SK-N-SH (cell line): ENCODE data around the gene RSRC1. TPM values are rescaled to one million over a fixed set of nuclear protein-coding genes. Genes with fewer than 3 reads are reported as not detected.
A peak's percentile ranks its signal among the peaks of the same experiment; 100 is the strongest.

Experiments used
- CTCF ChIA-PET: fragments of 300-600, 350-600 bp; formaldehyde crosslinking; extraction: SDS; loops from one replicate; lab custom pipeline; 2021; lab: Yijun Ruan, JAX
- POLR2A ChIA-PET: fragments of 350-600 bp; sonication (Branson Sonifier 250); formaldehyde crosslinking; extraction: SDS; loops from one replicate; lab custom pipeline; 2020; ENCODE audit warnings: antibody characterized with exemption, inconsistent platforms; lab: Yijun Ruan, JAX
- DNase-seq: peaks from one replicate; pipeline ENCODE4 v3.0.0; 2012
- H2AFZ ChIP-seq: fragments of 200-600 bp; sonication (generic); 2 replicates; pipeline ENCODE4 v1.8.1; 2016; ENCODE audit warnings: antibody characterized with exemption, mild to moderate bottlenecking, low read depth
- H3F3A ChIP-seq: fragments of 200-600 bp; sonication (generic); replicated peaks from 2 replicates; pipeline ENCODE3; 2016; ENCODE audit warnings: antibody characterized with exemption, mild to moderate bottlenecking; ENCODE audit not compliant: insufficient read depth
- H3K27ac ChIP-seq, 2 experiments: fragments of 200-500 bp in 1 of 2; fragments of 200-600 bp in 1 of 2; sonication (Bioruptor generic) in 1 of 2; sonication (generic), shearing (Covaris generic) in 1 of 2; 2 replicates each; pipeline versions ENCODE4 v1.5.1 to v1.6.1; 2014 to 2016; ENCODE audit warnings: low read depth in 2 of 2, inconsistent platforms in 1 of 2, low read length in 1 of 2, mild to moderate bottlenecking in 1 of 2, mixed read lengths in 1 of 2
- H3K27me3 ChIP-seq: fragments of 200-600 bp; sonication (generic), shearing (Covaris generic); 2 replicates; pipeline ENCODE4 v1.6.1; 2016; ENCODE audit warnings: mixed run types; ENCODE audit not compliant: insufficient read depth
- H3K36me3 ChIP-seq, 2 experiments: fragments of 200-500 bp in 1 of 2; fragments of 200-600 bp in 1 of 2; sonication (Bioruptor generic) in 1 of 2; sonication (generic) in 1 of 2; replicated peaks in 1 of 2; 2 replicates each; pipeline versions ENCODE3 to v1.5.1; 2014 to 2016; ENCODE audit warnings: low read length in 1 of 2, mild to moderate bottlenecking in 1 of 2; ENCODE audit not compliant: insufficient read depth in 2 of 2, control insufficient read depth in 1 of 2
- H3K4me1 ChIP-seq, 2 experiments: fragments of 200-500 bp in 1 of 2; fragments of 200-600 bp in 1 of 2; sonication (Bioruptor generic) in 1 of 2; sonication (generic), shearing (Covaris generic) in 1 of 2; 2 replicates each; pipeline versions ENCODE4 v1.5.1 to v1.6.1; 2014 to 2016; ENCODE audit warnings: low read depth in 1 of 2, low read length in 1 of 2, mixed run types in 1 of 2; ENCODE audit not compliant: insufficient read depth in 2 of 2, control insufficient read depth in 1 of 2
- H3K4me2 ChIP-seq: fragments of 200-600 bp; sonication (generic), shearing (Covaris generic); 2 replicates; pipeline ENCODE4 v1.6.1; 2017; ENCODE audit warnings: mixed run types
- H3K4me3 ChIP-seq, 2 experiments: fragments of 200-500 bp in 1 of 2; fragments of 200-600 bp in 1 of 2; sonication (Bioruptor generic) in 1 of 2; sonication (generic), shearing (Covaris generic) in 1 of 2; 2 replicates each; pipeline versions ENCODE4 v1.5.1 to v1.8.1; 2014 to 2016; ENCODE audit warnings: low read depth in 2 of 2, inconsistent platforms in 1 of 2, low read length in 1 of 2, mild to moderate bottlenecking in 1 of 2, mixed read lengths in 1 of 2, moderate library complexity in 1 of 2
- H3K79me2 ChIP-seq: fragments of 200-600 bp; sonication (generic); 2 replicates; pipeline ENCODE4 v1.8.1; 2017; ENCODE audit warnings: mild to moderate bottlenecking; ENCODE audit not compliant: insufficient read depth
- H3K9ac ChIP-seq: fragments of 200-600 bp; sonication (generic); 2 replicates; pipeline ENCODE4 v1.6.1; 2017; ENCODE audit warnings: mixed run types
- H3K9me2 ChIP-seq: fragments of 200-600 bp; sonication (generic); 2 replicates; pipeline ENCODE4 v1.6.1; 2017; ENCODE audit warnings: mixed run types
- H3K9me3 ChIP-seq: fragments of 200-600 bp; sonication (generic); 2 replicates; pipeline ENCODE4 v1.6.1; 2017; ENCODE audit warnings: mixed run types, mild to moderate bottlenecking, moderate library complexity
- H4K20me1 ChIP-seq: fragments of 200-600 bp; sonication (generic); 2 replicates; pipeline ENCODE4 v1.6.1; 2017; ENCODE audit warnings: mild to moderate bottlenecking, mixed run types; ENCODE audit not compliant: insufficient read depth
- CHD2 ChIP-seq: fragments of 150-350 bp; IDR thresholded peaks from 2 replicates; pipeline ENCODE4 v1.6.1; 2018; ENCODE audit warnings: low read length; ENCODE audit not compliant: partially characterized antibody
- EP300 ChIP-seq, 2 experiments: IDR thresholded peaks; 2 replicates each; pipeline versions ENCODE4 v1.4.0 to v1.6.1; 2012; ENCODE audit warnings: borderline replicate concordance in 1 of 2, low read depth in 1 of 2, low read length in 1 of 2
- EZH2phosphoT487 ChIP-seq: fragments of 200-600 bp; sonication (generic); IDR thresholded peaks from 2 replicates; pipeline ENCODE4 v1.6.1; 2017; ENCODE audit warnings: low read depth, mixed run types, mild to moderate bottlenecking, antibody characterized with exemption, moderate library complexity, borderline replicate concordance
- FOSL2 ChIP-seq: IDR thresholded peaks from 2 replicates; pipeline ENCODE4 v1.4.0; 2012; ENCODE audit warnings: low read depth, mild to moderate bottlenecking, moderate library complexity, borderline replicate concordance
- FOXJ3 ChIP-seq: sonication (generic); formaldehyde crosslinking; IDR thresholded peaks from 2 replicates; pipeline ENCODE4 v1.5.1; 2020; ENCODE audit warnings: mild to moderate bottlenecking, missing genetic modification reagents
- GABPA ChIP-seq: IDR thresholded peaks from 2 replicates; pipeline ENCODE4 v1.4.0; 2012; ENCODE audit warnings: low read depth, mild to moderate bottlenecking
- JUND ChIP-seq: IDR thresholded peaks from 2 replicates; pipeline ENCODE4 v1.4.0; 2012
- NFIC ChIP-seq: IDR thresholded peaks from 2 replicates; pipeline ENCODE4 v1.4.0; 2012; ENCODE audit warnings: borderline replicate concordance
- PBX3 ChIP-seq: IDR thresholded peaks from 2 replicates; pipeline ENCODE4; 2012
- POLR2AphosphoS5 ChIP-seq: IDR thresholded peaks from 2 replicates; pipeline ENCODE4 v1.6.1; 2012; ENCODE audit warnings: low read depth, low read length
- RAD21 ChIP-seq: IDR thresholded peaks from 2 replicates; pipeline ENCODE4 v1.6.1; 2012; ENCODE audit warnings: mild to moderate bottlenecking, low read length
- RCOR1 ChIP-seq: fragments of 150-350 bp; IDR thresholded peaks from 2 replicates; pipeline ENCODE4 v1.6.1; 2017; ENCODE audit warnings: antibody characterized with exemption, low read length
- SMC3 ChIP-seq: IDR thresholded peaks from 2 replicates; pipeline ENCODE4 v1.6.1; 2012; ENCODE audit warnings: low read depth, low read length, improper control_type of control experiment
- TCF12 ChIP-seq: IDR thresholded peaks from 2 replicates; pipeline ENCODE4 v1.4.0; 2012
- TEAD4 ChIP-seq: IDR thresholded peaks from 2 replicates; pipeline ENCODE4 v1.4.0; 2012; ENCODE audit warnings: mild to moderate bottlenecking, borderline replicate concordance; ENCODE audit not compliant: insufficient read depth
- USF2 ChIP-seq: fragments of 150-350 bp; IDR thresholded peaks from 2 replicates; pipeline ENCODE4 v1.6.1; 2017; ENCODE audit warnings: antibody characterized with exemption, low read length, low read depth, borderline replicate concordance
- ZBTB33 ChIP-seq: IDR thresholded peaks from 2 replicates; pipeline ENCODE4 v1.4.0; 2012; ENCODE audit warnings: low read depth, borderline replicate concordance
- WGBS: methylation state at CpG from one replicate; pipeline ENCODE4 v1.1.6; 2017; ENCODE audit warnings: low lambda C conversion rate; 5-methylcytosine and 5-hydroxymethylcytosine counted together
- polyA plus RNA-seq, 3 experiments: library from polyadenylated mRNA; depleted of rRNA; stranded (reverse); fragments of >200 nt; gene quantifications; 2 replicates each; pipeline ENCODE4 v1.2.3, GENCODE V29; 2012
- TF ChIP-seq, protein P1 (sequence below): IDR thresholded peaks from 2 replicates; pipeline ENCODE4 v1.4.0; 2012; ENCODE audit warnings: low read depth
- TF ChIP-seq, protein P2 (sequence below): IDR thresholded peaks from 2 replicates; pipeline ENCODE4 v1.4.0; 2012; ENCODE audit warnings: low read depth, borderline replicate concordance

The RSRC1 gene
- polyA plus RNA-seq, 1 of the 3 experiments (the other 2 are of a cell fraction) = 4.5 TPM

GRCh38 chr3:158559504-158559903 lies 449.6 kb downstream of the RSRC1 start:
- Histone ChIP-seq H3K9me2 (no peaks in the 10 kb centered on the region), H4K20me1 (no peaks in the 10 kb centered on the region), H3K4me2 (no peak overlapping the region), H3K9ac (no peak overlapping the region), H3K79me2 (no peaks in the 10 kb centered on the region), H3F3A (no peaks in the 10 kb centered on the region), H3K36me3 (no peaks in the 10 kb centered on the region), H2AFZ (0 out of 2 replicates have a peak overlapping the region, but pooled peaks have one; percentile 63), H3K9me3 (no peaks in the 10 kb centered on the region), H3K4me1 (no peaks in the 10 kb centered on the region), H3K27me3 (no peaks in the 10 kb centered on the region), H3K4me3 (no peak overlapping the region), H3K27ac (no peak overlapping the region)
- ChIA-PET POLR2A (no interaction called here), CTCF (interaction anchor here (1.7 kb wide), 1 partner anchor 20 kb away, joined by 4 read pairs; no protein-coding TSS in a partner anchor)
- TF ChIP-seq EZH2phosphoT487 = no peak
- no peak for TF ChIP-seq POLR2AphosphoS5
- TF ChIP-seq RAD21 = no peak
- TF ChIP-seq NFIC = no peak
- TF ChIP-seq SMC3 = no peak
- WGBS = 72% methylated on average over 4 of the region's 4 CpGs
- no peak for DNase-seq

GRCh38 chr3:158560979-158561378 lies 451.1 kb downstream of the RSRC1 start:
- H3K4me3 ChIP-seq = no peak overlapping the region
- no peak overlapping the region for H3K4me2 ChIP-seq
- H3K9me3 ChIP-seq = no peaks in the 10 kb centered on the region
- no peak overlapping the region for H3K9ac ChIP-seq
- no peaks in the 10 kb centered on the region for H3K4me1 ChIP-seq
- DNase-seq = no peak
- no peak overlapping the region for H2AFZ ChIP-seq
- TF ChIP-seq CHD2 = no peak
- TF ChIP-seq TEAD4 = no peak
- TF ChIP-seq TCF12 = no peak
- no peak for TF ChIP-seq SMC3
- no peak for TF ChIP-seq USF2
- no peak for TF ChIP-seq FOXJ3
- no peak for TF ChIP-seq NFIC
- TF ChIP-seq RCOR1 = no peak
- ChIA-PET CTCF (interaction anchor here (0.8 to 1.7 kb wide), 2 partner anchors 10 to 22 kb away, joined by 3 to 4 read pairs; partner anchors contain the start of gene MLF1), POLR2A (no interaction called here)
- no peaks in the 10 kb centered on the region for H4K20me1 ChIP-seq
- no peaks in the 10 kb centered on the region for H3K36me3 ChIP-seq
- H3K9me2 ChIP-seq = no peaks in the 10 kb centered on the region
- H3K79me2 ChIP-seq = no peaks in the 10 kb centered on the region
- H3F3A ChIP-seq = no peaks in the 10 kb centered on the region
- 94% methylated on average over 1 of the region's 1 CpG for WGBS
- no peaks in the 10 kb centered on the region for H3K27me3 ChIP-seq
- no peak overlapping the region for H3K27ac ChIP-seq

DNA sequence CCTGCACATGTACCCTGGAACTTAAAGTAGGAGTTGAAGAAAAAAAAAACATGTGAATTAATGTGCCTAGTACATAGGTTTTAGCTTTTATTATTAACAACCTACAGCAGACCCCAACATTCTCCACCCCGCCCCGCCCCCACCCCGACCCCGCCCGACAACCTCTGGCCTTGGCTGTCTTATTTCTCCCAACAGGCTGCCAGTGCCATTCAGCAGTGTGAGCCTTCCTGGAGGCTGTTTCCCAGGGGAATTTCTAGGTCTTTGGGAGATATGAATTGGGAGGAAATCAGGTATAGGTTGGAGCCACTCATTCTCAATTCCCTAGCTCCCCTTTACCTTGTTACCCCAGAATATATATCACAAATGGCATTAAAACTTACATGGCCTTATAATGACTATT lies 452.8 kb downstream of the RSRC1 start:
- Histone ChIP-seq H3K4me1 (no peaks in the 10 kb centered on the region), H2AFZ (no peak overlapping the region), H3K9me2 (no peaks in the 10 kb centered on the region), H3K4me3 (no peak overlapping the region), H3K9ac (no peak overlapping the region), H3K27ac (no peak overlapping the region), H3K27me3 (no peaks in the 10 kb centered on the region), H3K79me2 (no peaks in the 10 kb centered on the region), H3K36me3 (no peaks in the 10 kb centered on the region), H3K4me2 (no peak overlapping the region), H3K9me3 (no peaks in the 10 kb centered on the region), H3F3A (no peaks in the 10 kb centered on the region), H4K20me1 (no peaks in the 10 kb centered on the region)
- CTCF ChIA-PET = interaction anchor here (0.5 to 0.8 kb wide), 2 partner anchors 18 to 26 kb away, joined by 3 read pairs; no protein-coding TSS in a partner anchor
- WGBS = 59% methylated on average over 5 of the region's 5 CpGs
- POLR2A ChIA-PET = no interaction called here
- no peak for DNase-seq
- no peak for TF ChIP-seq JUND
- TF ChIP-seq EP300 (IDR thresholded peaks at IDR 0.05; ENCODE audit: borderline replicate concordance in 1 of 2, low read depth in 1 of 2, low read length in 1 of 2) = no peak
- TF ChIP-seq ZBTB33 = no peak
- TF ChIP-seq SMC3 = no peak
- TF ChIP-seq, protein P1, sequence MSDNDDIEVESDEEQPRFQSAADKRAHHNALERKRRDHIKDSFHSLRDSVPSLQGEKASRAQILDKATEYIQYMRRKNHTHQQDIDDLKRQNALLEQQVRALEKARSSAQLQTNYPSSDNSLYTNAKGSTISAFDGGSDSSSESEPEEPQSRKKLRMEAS = no peak
- no peak for TF ChIP-seq PBX3
- no peak for TF ChIP-seq GABPA
- TF ChIP-seq FOSL2 = no peak
- no peak for TF ChIP-seq CHD2
- TF ChIP-seq EZH2phosphoT487 = no peak
- TF ChIP-seq, protein P2, sequence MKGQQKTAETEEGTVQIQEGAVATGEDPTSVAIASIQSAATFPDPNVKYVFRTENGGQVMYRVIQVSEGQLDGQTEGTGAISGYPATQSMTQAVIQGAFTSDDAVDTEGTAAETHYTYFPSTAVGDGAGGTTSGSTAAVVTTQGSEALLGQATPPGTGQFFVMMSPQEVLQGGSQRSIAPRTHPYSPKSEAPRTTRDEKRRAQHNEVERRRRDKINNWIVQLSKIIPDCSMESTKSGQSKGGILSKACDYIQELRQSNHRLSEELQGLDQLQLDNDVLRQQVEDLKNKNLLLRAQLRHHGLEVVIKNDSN = no peak
- no peak for TF ChIP-seq POLR2AphosphoS5
